Measurements from ENCODE around the gene EI24.

DNA sequence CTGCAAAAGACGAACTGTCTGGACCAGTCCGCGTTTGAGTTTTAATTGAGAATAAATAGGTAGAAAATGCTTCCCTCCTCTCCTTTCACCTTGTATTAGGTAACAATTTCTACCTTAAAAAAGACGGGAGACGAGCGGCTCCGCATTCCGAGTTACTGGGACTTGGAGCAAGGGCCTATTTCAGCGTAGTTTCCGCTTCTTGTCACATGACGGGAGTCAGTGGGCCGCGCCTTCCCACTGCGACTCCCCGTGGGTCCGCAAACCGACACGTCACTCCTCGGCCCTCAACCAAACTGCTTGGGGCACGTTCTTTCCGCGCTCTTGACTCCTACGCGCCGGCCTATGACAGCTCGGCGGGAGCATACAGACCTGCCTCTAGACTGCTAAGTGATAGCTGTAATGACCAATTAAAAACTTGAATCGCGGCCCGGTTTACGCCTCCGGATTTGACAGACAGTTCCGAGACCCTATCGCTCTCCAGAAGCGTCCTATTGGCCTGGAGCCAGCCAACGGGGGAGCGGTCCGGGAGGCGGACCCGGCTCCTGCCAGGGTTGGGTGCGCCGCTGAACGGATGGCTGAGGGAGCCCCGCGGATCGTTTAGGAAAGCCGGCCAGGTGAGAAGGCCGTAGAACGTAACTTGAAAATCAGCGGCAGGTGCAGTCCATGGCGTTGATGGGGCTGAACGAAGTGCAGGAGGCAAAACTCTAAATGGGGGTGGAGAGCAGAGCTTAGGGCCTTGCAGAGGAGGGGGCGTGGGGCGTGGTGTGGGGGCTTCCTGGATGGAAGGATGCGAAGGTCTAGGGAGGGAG, 23.2 kb downstream of the EI24 start, which contains the start of gene STT3A:
- TF ChIP-seq, protein P1, sequence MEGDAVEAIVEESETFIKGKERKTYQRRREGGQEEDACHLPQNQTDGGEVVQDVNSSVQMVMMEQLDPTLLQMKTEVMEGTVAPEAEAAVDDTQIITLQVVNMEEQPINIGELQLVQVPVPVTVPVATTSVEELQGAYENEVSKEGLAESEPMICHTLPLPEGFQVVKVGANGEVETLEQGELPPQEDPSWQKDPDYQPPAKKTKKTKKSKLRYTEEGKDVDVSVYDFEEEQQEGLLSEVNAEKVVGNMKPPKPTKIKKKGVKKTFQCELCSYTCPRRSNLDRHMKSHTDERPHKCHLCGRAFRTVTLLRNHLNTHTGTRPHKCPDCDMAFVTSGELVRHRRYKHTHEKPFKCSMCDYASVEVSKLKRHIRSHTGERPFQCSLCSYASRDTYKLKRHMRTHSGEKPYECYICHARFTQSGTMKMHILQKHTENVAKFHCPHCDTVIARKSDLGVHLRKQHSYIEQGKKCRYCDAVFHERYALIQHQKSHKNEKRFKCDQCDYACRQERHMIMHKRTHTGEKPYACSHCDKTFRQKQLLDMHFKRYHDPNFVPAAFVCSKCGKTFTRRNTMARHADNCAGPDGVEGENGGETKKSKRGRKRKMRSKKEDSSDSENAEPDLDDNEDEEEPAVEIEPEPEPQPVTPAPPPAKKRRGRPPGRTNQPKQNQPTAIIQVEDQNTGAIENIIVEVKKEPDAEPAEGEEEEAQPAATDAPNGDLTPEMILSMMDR (IDR thresholded peaks at IDR 0.05): no peak
- TF ChIP-seq ZFX (IDR thresholded peaks at IDR 0.05; ENCODE audit: borderline replicate concordance): no peak

Measured in 22Rv1 (cell line).